NCI-H187 treated with DMSO at 0.1 percent for 48 hours (cell line): ENCODE data around the gene CPLX3.

Experiments used
- DNase-seq: peaks from one replicate; lab custom pipeline; 2025; lab: John Stamatoyannopoulos, UW

The CPLX3 gene

GRCh38 chr15:74873036-74873755 is 46.8 kb downstream of the CPLX3 start, which contains the start of gene SCAMP2:
Gene SCAMP2 (minus strand): TSS chr15:74873365. CDS start chr15:74873255, 110 bp downstream.
- DNase-seq, result peak; percentile 76

GRCh38 chr15:74873756-74874424 is 47.5 kb downstream of the CPLX3 start:
- no peak for DNase-seq

- no peak for DNase-seq
Measured at GRCh38 chr15:74878273-74878672, 51.8 kb downstream of the CPLX3 start.
